ENCODE results near the gene ALDH1B1.

The ALDH1B1 gene

GRCh38 chr9:38347271-38347671 is 45.2 kb upstream of the ALDH1B1 start:
- DNase-seq (ENCODE audit: extremely low read depth, low read depth) = no peak
- no peak overlapping the region for H3K4me3 ChIP-seq (replicated peaks; ENCODE audit: low read depth, low read length)
- TF ChIP-seq CTCF (IDR thresholded peaks at IDR 0.05; ENCODE audit: low read depth, low read length, missing control alignments) = no peak

- no peak for DNase-seq (ENCODE audit: extremely low read depth, low read depth)
- H3K4me3 ChIP-seq (replicated peaks; ENCODE audit: low read depth, low read length) = no peak overlapping the region
- TF ChIP-seq CTCF (IDR thresholded peaks at IDR 0.05; ENCODE audit: low read depth, low read length, missing control alignments) = no peak
Observed at GRCh38 chr9:38347946-38348345, 44.6 kb upstream of the ALDH1B1 start.

GRCh38 chr9:38350529-38350928 is 42.0 kb upstream of the ALDH1B1 start:
- DNase-seq (ENCODE audit: extremely low read depth, low read depth) = no peak
- no peak overlapping the region for H3K4me3 ChIP-seq (replicated peaks; ENCODE audit: low read depth, low read length)

GRCh38 chr9:38352530-38353328 is 39.8 kb upstream of the ALDH1B1 start:
- TF ChIP-seq CTCF (IDR thresholded peaks at IDR 0.05; ENCODE audit: low read depth, low read length, missing control alignments) = no peak
- no peak for DNase-seq (ENCODE audit: extremely low read depth, low read depth)
- H3K4me3 ChIP-seq (replicated peaks; ENCODE audit: low read depth, low read length) = no peak overlapping the region

More at GRCh38 chr9:38350529-38350928, 42.0 kb upstream of the ALDH1B1 start:
- TF ChIP-seq CTCF (IDR thresholded peaks at IDR 0.05; ENCODE audit: low read depth, low read length, missing control alignments) = no peak

- DNase-seq (ENCODE audit: extremely low read depth, low read depth) = no peak
- no peak for TF ChIP-seq CTCF (IDR thresholded peaks at IDR 0.05; ENCODE audit: low read depth, low read length, missing control alignments)
- no peak overlapping the region for H3K4me3 ChIP-seq (replicated peaks; ENCODE audit: low read depth, low read length)
Observed at GRCh38 chr9:38355115-38355514, 37.4 kb upstream of the ALDH1B1 start.

- DNase-seq (ENCODE audit: extremely low read depth, low read depth) = no peak
- TF ChIP-seq CTCF (IDR thresholded peaks at IDR 0.05; ENCODE audit: low read depth, low read length, missing control alignments) = no peak
- H3K4me3 ChIP-seq (replicated peaks; ENCODE audit: low read depth, low read length) = no peak overlapping the region
Observed at GRCh38 chr9:38355517-38356120, 36.9 kb upstream of the ALDH1B1 start.

Data from HFF-Myc (cell line).